Heart left ventricle (tissue), 16 donors: ENCODE measurements around the gene EIF6. TPM values are rescaled to one million over a fixed set of nuclear protein-coding genes. Genes with fewer than 3 reads are reported as not detected.

ENCODE experiments used
- ATAC-seq, 4 donors: fragments of 200-7000 bp; cut with Tn5 transposase; one replicate each; pipeline ENCODE4 v1.9.1; 2020 to 2022; ENCODE audit warnings: moderate library complexity in 4 of 4, mild to moderate bottlenecking in 3 of 4, moderate number of reproducible peaks in 1 of 4
- DNase-seq, 5 donors: peaks; one replicate each; pipeline ENCODE4 v3.0.0-alpha.2; 2020
- H3K27ac ChIP-seq, 12 donors: fragments of 200-600 bp; sonication (generic) in 4 of 12; one replicate each; pipeline versions ENCODE4 v1.5.0 to v1.8.0; 2016 to 2022; ENCODE audit warnings: mild to moderate bottlenecking in 2 of 12
- H3K27me3 ChIP-seq, 9 donors: fragments of 200-600 bp; sonication (generic) in 2 of 9; one replicate each; pipeline versions ENCODE4 v1.5.1 to v1.8.0; 2016 to 2022; ENCODE audit warnings: mild to moderate bottlenecking in 3 of 9
- H3K36me3 ChIP-seq, 9 donors: fragments of 200-600 bp; sonication (generic) in 2 of 9; one replicate each; pipeline versions ENCODE4 v1.5.0 to v1.8.0; 2018 to 2022; ENCODE audit warnings: mild to moderate bottlenecking in 2 of 9
- H3K4me1 ChIP-seq, 12 donors: fragments of 200-600 bp; sonication (generic) in 4 of 12; one replicate each; pipeline versions ENCODE4 v1.5.0 to v1.8.0; 2016 to 2022; ENCODE audit warnings: mild to moderate bottlenecking in 3 of 12
- H3K4me3 ChIP-seq, 12 donors: fragments of 200-600 bp; sonication (generic) in 4 of 12; one replicate each; pipeline versions ENCODE4 v1.5.0 to v1.8.0; 2017 to 2022; ENCODE audit warnings: mild to moderate bottlenecking in 9 of 12, moderate library complexity in 4 of 12
- H3K9me3 ChIP-seq, 12 donors: fragments of 200-600 bp; sonication (generic) in 4 of 12; one replicate each; pipeline versions ENCODE4 v1.5.0 to v1.8.0; 2016 to 2022; ENCODE audit warnings: mild to moderate bottlenecking in 1 of 12
- POLR2A ChIP-seq, 2 donors: fragments of 450-650 bp; IDR thresholded peaks; one replicate each; pipeline ENCODE4 v1.6.1; 2017; ENCODE audit warnings: antibody characterized with exemption in 2 of 2, mild to moderate bottlenecking in 2 of 2, moderate library complexity in 2 of 2
- WGBS, 4 donors: extraction: QIAGEN DNeasy Blood & Tissue Kit in 2 of 4; methylation state at CpG; one replicate each; pipeline versions ENCODE4 v1.1.5 to v1.1.7; 2013 to 2018; 5-methylcytosine and 5-hydroxymethylcytosine counted together
- intact Hi-C, 10 donors: fragments of 100-400 bp; cut with DNase I; formaldehyde crosslinking; loops; one replicate each; pipeline versions ENCODE4 v1.11.1 to v1.14.2; 2022
- polyA plus RNA-seq, 2 donors: library from polyadenylated mRNA; stranded (reverse); fragments of 200-250 nt; gene quantifications; one replicate each; pipeline ENCODE4 v1.2.3, GENCODE V29; 2013
- total RNA-seq, 9 donors: library from RNA; depleted of rRNA in 2 of 9; stranded (reverse); fragments of >200 nt in 2 of 9; fragmentation: NEBNext Ultra II Directional in 3 of 9; extraction: Animal tissue kit (Norgen Biotek cat#: 25700) in 3 of 9; gene quantifications; one replicate each; pipeline versions ENCODE4 v1.1.0 to v1.2.4, GENCODE V29; 2016 to 2023
- TF ChIP-seq, protein P1 (sequence below), 12 donors: fragments of 200-600 bp; sonication (generic) in 4 of 12; IDR thresholded peaks; one replicate each; pipeline versions ENCODE4 v1.5.0 to v1.8.0; 2018 to 2022; ENCODE audit warnings: antibody characterized with exemption in 12 of 12, mild to moderate bottlenecking in 5 of 12
- donor health status: ischemic (EF 13 %, LVEDD 7.1; RV severe dilation, severe dysfunction).
- donor health status: healthy with polysubstance abuse.
- donor health status: DM: no; HTN: yes; CAD: no.
- donor health status: DM: no; HTN: no; CAD: no.
- donor health status: ischemic (EF 25% LVEDD 6.9; RV normal size, moderate dysfunction).
- donor health status: ischemic (EF 25% LVEDD 5.7; RV mildly dilated, moderate dysfunction).
- donor health status: healthy.
- donor health status: DM: yes; HTN: yes; CAD: no.
- donor health status: ischemic (EF 35%, LVEDD 5.7; RV mildly dilated, moderate dysfunction).
- donor health status: nonischemic (EF 11% LVEDD 7.7; RV severe dilation, severe dysfunction).
- donor health status: DM: yes; HTN: yes; CAD: no.
- donor health status: PGD.
- donor health status: ischemic (EF 29% LVEDD 5.4; RV normal size, mild dysfunction).
- donor health status: nonischemic (EF 23%, LVEDD 6.1; RV moderate dilation, normal function).

The EIF6 gene
- total and polyA plus RNA-seq, 11 donors = 27.5 to 150 (median 42.1) TPM

GRCh38 chr20:35303735-35304491 lies 19.3 kb upstream of the EIF6 start:
- Histone ChIP-seq H3K9me3 (no peaks in the 10 kb centered on the region), H3K36me3 (peaks cover 0 to 18% (median 8%) of the 10 kb centered on the region in 9 donors), H3K4me3 (no peak overlapping the region), H3K27ac (no peak overlapping the region), H3K4me1 (peaks cover 0 to 36% (median 18%) of the 10 kb centered on the region in 12 donors), H3K27me3 (no peaks in the 10 kb centered on the region)
- ATAC-seq = peak in 3 of 4 donors; percentile 52 to 57 (median 54)
- TF ChIP-seq POLR2A (IDR thresholded peaks at IDR 0.05) = no peak
- TF ChIP-seq, protein P1, sequence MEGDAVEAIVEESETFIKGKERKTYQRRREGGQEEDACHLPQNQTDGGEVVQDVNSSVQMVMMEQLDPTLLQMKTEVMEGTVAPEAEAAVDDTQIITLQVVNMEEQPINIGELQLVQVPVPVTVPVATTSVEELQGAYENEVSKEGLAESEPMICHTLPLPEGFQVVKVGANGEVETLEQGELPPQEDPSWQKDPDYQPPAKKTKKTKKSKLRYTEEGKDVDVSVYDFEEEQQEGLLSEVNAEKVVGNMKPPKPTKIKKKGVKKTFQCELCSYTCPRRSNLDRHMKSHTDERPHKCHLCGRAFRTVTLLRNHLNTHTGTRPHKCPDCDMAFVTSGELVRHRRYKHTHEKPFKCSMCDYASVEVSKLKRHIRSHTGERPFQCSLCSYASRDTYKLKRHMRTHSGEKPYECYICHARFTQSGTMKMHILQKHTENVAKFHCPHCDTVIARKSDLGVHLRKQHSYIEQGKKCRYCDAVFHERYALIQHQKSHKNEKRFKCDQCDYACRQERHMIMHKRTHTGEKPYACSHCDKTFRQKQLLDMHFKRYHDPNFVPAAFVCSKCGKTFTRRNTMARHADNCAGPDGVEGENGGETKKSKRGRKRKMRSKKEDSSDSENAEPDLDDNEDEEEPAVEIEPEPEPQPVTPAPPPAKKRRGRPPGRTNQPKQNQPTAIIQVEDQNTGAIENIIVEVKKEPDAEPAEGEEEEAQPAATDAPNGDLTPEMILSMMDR (IDR thresholded peaks at IDR 0.05) = peak; percentile 82 to 94 (median 88)
- 15 to 47% (median 35%) methylated on average over 13 to 18 of the region's 18 CpGs for WGBS, 4 donors
- intact Hi-C loops = loop anchor here (1.0 to 5.0 kb wide), 5 partner anchors 133 to 143 kb away; partner anchors contain the start of gene GDF5 (in 6 of the 10)
- DNase-seq = peak; percentile 70 to 79 (median 78)

DNA sequence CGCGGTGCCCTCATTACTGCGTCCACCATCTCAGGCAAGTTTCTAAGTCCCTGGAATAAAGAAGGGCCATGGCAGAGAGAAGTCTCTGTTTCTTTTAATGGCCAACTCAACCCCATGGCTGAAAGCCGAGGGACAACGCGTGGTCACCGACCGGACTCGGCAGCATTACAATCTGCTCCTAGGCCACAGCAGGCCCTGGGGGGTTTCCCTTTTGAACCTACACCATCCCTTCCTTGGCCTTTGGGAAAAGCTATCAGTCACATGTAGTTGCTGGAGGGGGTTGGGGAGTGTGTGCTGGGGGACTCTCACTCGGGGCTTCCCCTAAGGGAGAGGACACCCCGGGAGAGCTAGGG lies 18.8 kb upstream of the EIF6 start:
- no peak overlapping the region for H3K4me3 ChIP-seq
- intact Hi-C loops = loop anchor here in 4 of 10 donors (2.0 to 5.0 kb wide), 2 partner anchors 135 to 144 kb away; partner anchors contain the start of gene GDF5 (in 1 of the 4)
- peak overlapping the region in 1 of 12 donors; percentile 38 for H3K27ac ChIP-seq
- TF ChIP-seq, protein P1 (IDR thresholded peaks at IDR 0.05) = no peak
- no peak for TF ChIP-seq POLR2A (IDR thresholded peaks at IDR 0.05)
- DNase-seq (no peak), ATAC-seq (no peak)
- peaks cover 0 to 33% (median 15%) of the 10 kb centered on the region in 12 donors for H3K4me1 ChIP-seq
- H3K9me3 ChIP-seq = no peaks in the 10 kb centered on the region
- no peaks in the 10 kb centered on the region for H3K27me3 ChIP-seq
- WGBS, 4 donors = 69 to 80% (median 74%) methylated on average over 10 to 11 of the region's 11 CpGs
- H3K36me3 ChIP-seq = peaks cover 0 to 18% (median 8%) of the 10 kb centered on the region in 9 donors

GRCh38 chr20:35302421-35303335 lies 18.1 kb upstream of the EIF6 start:
- DNase-seq (no peak), ATAC-seq (no peak)
- Histone ChIP-seq H3K9me3 (no peaks in the 10 kb centered on the region), H3K36me3 (peaks cover 0 to 18% (median 8%) of the 10 kb centered on the region in 9 donors), H3K4me1 (peaks cover 0 to 26% (median 10%) of the 10 kb centered on the region in 12 donors), H3K27me3 (no peaks in the 10 kb centered on the region), H3K27ac (peak overlapping the region in 1 of 12 donors; percentile 38), H3K4me3 (no peak overlapping the region)
- intact Hi-C loops = loop anchor here in 4 of 10 donors (2.0 to 5.0 kb wide), 2 partner anchors 136 to 145 kb away; partner anchors contain the start of gene GDF5 (in 1 of the 4)
- WGBS, 4 donors = 73 to 81% (median 77%) methylated on average over 6 of the region's 6 CpGs
- TF ChIP-seq, protein P1 (IDR thresholded peaks at IDR 0.05) = no peak
- no peak for TF ChIP-seq POLR2A (IDR thresholded peaks at IDR 0.05)
